ENCODE measurements around the gene ZNF501. TPM values are rescaled to one million over a fixed set of nuclear protein-coding genes. Genes with fewer than 3 reads are reported as not detected.

ZNF501 gene
- 1 to 10 TPM; 3.0 TPM for total RNA-seq

- intact Hi-C loops (cut with DNase I): loop anchor here (2.0 kb wide), 1 partner anchor 17 kb away; the partner anchor contains the start of gene ZNF502
- Histone ChIP-seq H3K27me3 (no peaks in the 10 kb centered on the region), H3K4me1 (no peaks in the 10 kb centered on the region), H3K9me3 (peaks cover 10% of the 10 kb centered on the region), H3K27ac (peak within 1 kb of the TSS; percentile 37), H3K4me3 (peak within 1 kb of the TSS; percentile 80), H3K9ac (ENCODE audit: low read depth in 2 of 2, low read length in 2 of 2) (peak within 1 kb of the TSS; percentile 62 to 76), H3K36me3 (peaks cover 4% of the 10 kb centered on the region)
- DNase-seq: peak; percentile 98
- no peak for TF ChIP-seq CTCF (IDR thresholded peaks at IDR 0.05)
Observed at GRCh38 chr3:44729384-44729910, at the start of gene ZNF501. Gene ZNF501 (plus strand): TSS chr3:44729635. CDS start chr3:44734422, 4,787 bp downstream.

GRCh38 chr3:44680921-44681455, 48.4 kb upstream of the ZNF501 start:
- H3K4me1 ChIP-seq: no peaks in the 10 kb centered on the region
- no peak overlapping the region for H3K9ac ChIP-seq (ENCODE audit: low read depth in 2 of 2, low read length in 2 of 2)
- intact Hi-C loops (cut with DNase I): no loop called here
- DNase-seq: no peak
- no peaks in the 10 kb centered on the region for H3K9me3 ChIP-seq
- H3K36me3 ChIP-seq: no peaks in the 10 kb centered on the region
- no peak overlapping the region for H3K27ac ChIP-seq
- H3K4me3 ChIP-seq: no peak overlapping the region
- no peak for TF ChIP-seq CTCF (IDR thresholded peaks at IDR 0.05)
- no peaks in the 10 kb centered on the region for H3K27me3 ChIP-seq

GRCh38 chr3:44682182-44682896, 47.1 kb upstream of the ZNF501 start:
- no peak for TF ChIP-seq CTCF (IDR thresholded peaks at IDR 0.05)
- intact Hi-C loops (cut with DNase I): no loop called here
- Histone ChIP-seq H3K27me3 (no peaks in the 10 kb centered on the region), H3K9ac (ENCODE audit: low read depth in 2 of 2, low read length in 2 of 2) (no peak overlapping the region), H3K4me1 (no peaks in the 10 kb centered on the region), H3K36me3 (no peaks in the 10 kb centered on the region), H3K9me3 (no peaks in the 10 kb centered on the region), H3K27ac (no peak overlapping the region), H3K4me3 (no peak overlapping the region)
- no peak for DNase-seq

GRCh38 chr3:44685128-44685800, 44.2 kb upstream of the ZNF501 start:
- peak; percentile 60 for DNase-seq
- H3K4me3 ChIP-seq: peak overlapping the region; percentile 62
- H3K27ac ChIP-seq: no peak overlapping the region
- H3K27me3 ChIP-seq: no peaks in the 10 kb centered on the region
- no peaks in the 10 kb centered on the region for H3K36me3 ChIP-seq
- no peaks in the 10 kb centered on the region for H3K9me3 ChIP-seq
- intact Hi-C loops (cut with DNase I): no loop called here
- no peak for TF ChIP-seq CTCF (IDR thresholded peaks at IDR 0.05)
- peak overlapping the region in 1 of 2 donors; percentile 62 for H3K9ac ChIP-seq (ENCODE audit: low read depth in 2 of 2, low read length in 2 of 2)
- no peaks in the 10 kb centered on the region for H3K4me1 ChIP-seq

- Histone ChIP-seq H3K36me3 (no peaks in the 10 kb centered on the region), H3K9me3 (no peaks in the 10 kb centered on the region), H3K4me1 (no peaks in the 10 kb centered on the region), H3K27ac (no peak overlapping the region), H3K4me3 (no peak overlapping the region), H3K27me3 (no peaks in the 10 kb centered on the region), H3K9ac (ENCODE audit: low read depth in 2 of 2, low read length in 2 of 2) (no peak overlapping the region)
- no peak for DNase-seq
- intact Hi-C loops (cut with DNase I): no loop called here
- no peak for TF ChIP-seq CTCF (IDR thresholded peaks at IDR 0.05)
Observed at GRCh38 chr3:44687898-44688297, 41.5 kb upstream of the ZNF501 start.
